ENCODE results near the gene IQSEC1. TPM values are rescaled to one million over a fixed set of nuclear protein-coding genes. Genes with fewer than 3 reads are reported as not detected.
A peak's percentile ranks its signal among the peaks of the same experiment; 100 is the strongest.

Gene IQSEC1
- polyA plus RNA-seq, 1 donor (not counting 4 experiments of a cell fraction or from before 2014, with no cell fraction given): 2.8 TPM

DNA sequence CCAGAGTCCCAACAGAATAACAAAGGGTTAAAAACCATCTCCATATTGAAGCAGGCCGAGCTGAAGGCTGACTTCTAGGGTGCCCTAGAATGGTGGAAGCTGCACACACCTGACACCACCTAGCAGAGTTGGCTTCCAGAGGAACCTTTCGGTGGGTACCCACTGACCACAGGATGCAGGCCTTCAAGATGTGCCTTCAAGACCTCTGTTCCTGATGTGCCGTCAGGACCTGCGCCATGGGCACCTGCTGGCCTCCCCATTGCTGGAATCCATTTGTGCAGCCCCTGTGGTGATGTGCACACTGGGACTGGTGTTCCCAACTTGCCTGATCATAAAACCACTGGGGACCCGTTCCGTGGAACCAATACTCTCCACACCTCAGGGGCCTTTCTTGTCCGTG lies 196.2 kb downstream of the IQSEC1 start:
- Histone ChIP-seq H3K27ac (ENCODE audit: control insufficient read depth, insufficient read depth, low read length) (no peak overlapping the region), H3K27me3 (ENCODE audit: control insufficient read depth, extremely low read depth, insufficient read depth, low read length) (peaks cover 27% of the 10 kb centered on the region), H3K9me3 (ENCODE audit: control insufficient read depth, low read depth, low read length) (no peaks in the 10 kb centered on the region), H3K4me3 (ENCODE audit: control insufficient read depth in 2 of 3, extremely low read depth in 1 of 3, insufficient read depth in 2 of 3, low read depth in 1 of 3, low read length in 3 of 3) (no peak overlapping the region), H3K4me1 (ENCODE audit: control insufficient read depth, extremely low read depth, insufficient read depth, low read length) (no peaks in the 10 kb centered on the region), H3K79me2 (ENCODE audit: control insufficient read depth, insufficient read depth, low read length) (no peaks in the 10 kb centered on the region), H3K36me3 (ENCODE audit: control insufficient read depth in 2 of 2, extremely low read depth in 1 of 2, insufficient read depth in 2 of 2, low read length in 2 of 2) (no peaks in the 10 kb centered on the region), H3K9ac (ENCODE audit: control insufficient read depth, extremely low read depth, insufficient read depth, low read length) (no peak overlapping the region), H2AFZ (ENCODE audit: control insufficient read depth, low read length) (no peak overlapping the region), H3K9me1 (ENCODE audit: control insufficient read depth, extremely low read depth, insufficient read depth, low read length) (no peaks in the 10 kb centered on the region), H3K4me2 (ENCODE audit: control insufficient read depth, extremely low read depth, insufficient read depth, low read depth, low read length) (no peak overlapping the region), H4K20me1 (ENCODE audit: control insufficient read depth, extremely low read depth, insufficient read depth, low read length) (no peaks in the 10 kb centered on the region)
- TF ChIP-seq CTCF (optimal IDR thresholded peaks at IDR 0.05 in 1 of 3, IDR thresholded peaks at IDR 0.05 in 1 of 3, conservative IDR thresholded peaks at IDR 0.05 in 1 of 3; ENCODE audit: extremely low read depth in 1 of 3, insufficient read depth in 2 of 3, low read length in 3 of 3) (no peak), EZH2 (IDR thresholded peaks at IDR 0.05; ENCODE audit: low read length) (no peak)
- dilution Hi-C loops (cut with MboI; ENCODE audit: extremely low pct_ligation_motif_present, low sequenced_read_pairs): no loop called here
- no peak for FAIRE-seq
- DNase-seq (ENCODE audit: low read depth, low spot score): no peak

GRCh38 chr3:12875857-12876836 lies 197.1 kb downstream of the IQSEC1 start:
- H3K9me1 ChIP-seq (ENCODE audit: control insufficient read depth, extremely low read depth, insufficient read depth, low read length): no peaks in the 10 kb centered on the region
- no peaks in the 10 kb centered on the region for H4K20me1 ChIP-seq (ENCODE audit: control insufficient read depth, extremely low read depth, insufficient read depth, low read length)
- no peaks in the 10 kb centered on the region for H3K36me3 ChIP-seq (ENCODE audit: control insufficient read depth in 2 of 2, extremely low read depth in 1 of 2, insufficient read depth in 2 of 2, low read length in 2 of 2)
- DNase-seq (ENCODE audit: low read depth, low spot score) (no peak), FAIRE-seq (no peak)
- no peak overlapping the region for H3K9ac ChIP-seq (ENCODE audit: control insufficient read depth, extremely low read depth, insufficient read depth, low read length)
- no peaks in the 10 kb centered on the region for H3K9me3 ChIP-seq (ENCODE audit: control insufficient read depth, low read depth, low read length)
- dilution Hi-C loops (cut with MboI; ENCODE audit: extremely low pct_ligation_motif_present, low sequenced_read_pairs): no loop called here
- H3K4me3 ChIP-seq (ENCODE audit: control insufficient read depth in 2 of 3, extremely low read depth in 1 of 3, insufficient read depth in 2 of 3, low read depth in 1 of 3, low read length in 3 of 3): no peak overlapping the region
- TF ChIP-seq EZH2 (IDR thresholded peaks at IDR 0.05; ENCODE audit: low read length) (no peak), CTCF (optimal IDR thresholded peaks at IDR 0.05 in 1 of 3, IDR thresholded peaks at IDR 0.05 in 1 of 3, conservative IDR thresholded peaks at IDR 0.05 in 1 of 3; ENCODE audit: extremely low read depth in 1 of 3, insufficient read depth in 2 of 3, low read length in 3 of 3) (peak in 2 of 3 experiments; percentile 7 to 43)
- no peak overlapping the region for H3K4me2 ChIP-seq (ENCODE audit: control insufficient read depth, extremely low read depth, insufficient read depth, low read depth, low read length)
- peaks cover 35% of the 10 kb centered on the region for H3K27me3 ChIP-seq (ENCODE audit: control insufficient read depth, extremely low read depth, insufficient read depth, low read length)
- H2AFZ ChIP-seq (ENCODE audit: control insufficient read depth, low read length): no peak overlapping the region
- H3K79me2 ChIP-seq (ENCODE audit: control insufficient read depth, insufficient read depth, low read length): no peaks in the 10 kb centered on the region
- H3K27ac ChIP-seq (ENCODE audit: control insufficient read depth, insufficient read depth, low read length): no peak overlapping the region
- H3K4me1 ChIP-seq (ENCODE audit: control insufficient read depth, extremely low read depth, insufficient read depth, low read length): no peaks in the 10 kb centered on the region
